H9 (cell line): ENCODE results near the gene GALNT10. TPM values are rescaled to one million over a fixed set of nuclear protein-coding genes. Genes with fewer than 3 reads are reported as not detected.

Experiments used
- DNase-seq: peaks from one replicate; pipeline ENCODE4 v3.0.0-alpha.2; 2017
- H2AFZ ChIP-seq: one replicate; pipeline ENCODE4 v1.6.1; 2013; ENCODE audit warnings: mild to moderate bottlenecking, low read length, control low read depth, moderate library complexity
- H2AK5ac ChIP-seq: 2 replicates; pipeline ENCODE4 v1.6.1; 2013; ENCODE audit warnings: low read length, control low read depth, mixed read lengths; ENCODE audit not compliant: insufficient read length
- H2BK120ac ChIP-seq: one replicate; pipeline ENCODE4 v1.6.1; 2013; ENCODE audit warnings: low read depth, mild to moderate bottlenecking, low read length, control low read depth, inconsistent platforms; ENCODE audit not compliant: poor library complexity, severe bottlenecking
- H2BK12ac ChIP-seq: 2 replicates; pipeline ENCODE4 v1.6.1; 2013; ENCODE audit warnings: low read length, control low read depth, mixed read lengths, low read depth; ENCODE audit not compliant: insufficient read length
- H2BK15ac ChIP-seq: 2 replicates; pipeline ENCODE4 v1.6.1; 2013; ENCODE audit warnings: low read depth, low read length, control low read depth
- H2BK20ac ChIP-seq: one replicate; pipeline ENCODE4 v1.6.1; 2013; ENCODE audit warnings: low read depth, mild to moderate bottlenecking, low read length, control low read depth, inconsistent platforms; ENCODE audit not compliant: poor library complexity, severe bottlenecking
- H2BK5ac ChIP-seq: 2 replicates; pipeline ENCODE4 v1.6.1; 2013; ENCODE audit warnings: low read length, control low read depth, mixed read lengths; ENCODE audit not compliant: insufficient read length
- H3K14ac ChIP-seq: 2 replicates; pipeline ENCODE4 v1.6.1; 2013; ENCODE audit warnings: low read length, control low read depth; ENCODE audit not compliant: insufficient read depth
- H3K18ac ChIP-seq: 2 replicates; pipeline ENCODE4 v1.6.1; 2013; ENCODE audit warnings: low read depth, mild to moderate bottlenecking, mixed read lengths, low read length, control low read depth; ENCODE audit not compliant: insufficient read length
- H3K23ac ChIP-seq: 2 replicates; pipeline ENCODE4 v1.6.1; 2013; ENCODE audit warnings: low read length, control low read depth, mixed read lengths, low read depth; ENCODE audit not compliant: insufficient read length
- H3K23me2 ChIP-seq: 2 replicates; pipeline ENCODE4 v1.6.1; 2013; ENCODE audit warnings: low read depth, mild to moderate bottlenecking, mixed read lengths, low read length, control low read depth; ENCODE audit not compliant: insufficient read length, poor library complexity, severe bottlenecking
- H3K27ac ChIP-seq: 2 replicates; pipeline ENCODE4 v1.5.1; 2013; ENCODE audit warnings: low read length, control low read depth, mixed read lengths, low read depth; ENCODE audit not compliant: insufficient read length
- H3K27me3 ChIP-seq: 2 replicates; pipeline ENCODE4 v1.6.1; 2013; ENCODE audit warnings: low read length, control low read depth, inconsistent platforms; ENCODE audit not compliant: insufficient read depth
- H3K4ac ChIP-seq: 2 replicates; pipeline ENCODE4 v1.6.1; 2013; ENCODE audit warnings: low read depth, mild to moderate bottlenecking, control low read depth, inconsistent platforms, low read length, moderate library complexity
- H3K4me1 ChIP-seq: 2 replicates; pipeline ENCODE4 v1.6.1; 2013; ENCODE audit warnings: low read length, control low read depth, inconsistent platforms; ENCODE audit not compliant: insufficient read depth
- H3K4me2 ChIP-seq: 2 replicates; pipeline ENCODE4 v1.6.1; 2013; ENCODE audit warnings: low read length, control low read depth, mixed read lengths; ENCODE audit not compliant: insufficient read length, insufficient read depth
- H3K56ac ChIP-seq: 2 replicates; pipeline ENCODE4 v1.6.1; 2013; ENCODE audit warnings: low read depth, mild to moderate bottlenecking, mixed read lengths, low read length, control low read depth; ENCODE audit not compliant: insufficient read length
- H3K79me1 ChIP-seq: 2 replicates; pipeline ENCODE4 v1.6.1; 2013; ENCODE audit warnings: low read depth, mild to moderate bottlenecking, moderate library complexity, low read length, control low read depth, inconsistent platforms; ENCODE audit not compliant: insufficient read depth, poor library complexity, severe bottlenecking
- H3K79me2 ChIP-seq: 2 replicates; pipeline ENCODE4 v1.6.1; 2013; ENCODE audit warnings: low read length, control low read depth, inconsistent platforms; ENCODE audit not compliant: insufficient read depth
- H3K9ac ChIP-seq: 2 replicates; pipeline ENCODE4 v1.6.1; 2013; ENCODE audit warnings: low read length, control low read depth, mixed read lengths; ENCODE audit not compliant: insufficient read length; ENCODE audit errors: extremely low read depth
- H3K9me3 ChIP-seq: one replicate; pipeline ENCODE4 v1.6.1; 2013; ENCODE audit warnings: low read depth, low read length, inconsistent platforms; ENCODE audit not compliant: control insufficient read depth
- H3T11ph ChIP-seq: one replicate; pipeline ENCODE4 v1.6.1; 2013; ENCODE audit warnings: mild to moderate bottlenecking, low read length, control low read depth, inconsistent platforms
- H4K20me1 ChIP-seq: one replicate; pipeline ENCODE4 v1.6.1; 2013; ENCODE audit not compliant: control insufficient read depth, insufficient read length, insufficient read depth
- H4K5ac ChIP-seq: 2 replicates; pipeline ENCODE4 v1.6.1; 2013; ENCODE audit warnings: low read depth, mild to moderate bottlenecking, mixed read lengths, low read length, control low read depth; ENCODE audit not compliant: insufficient read length
- H4K8ac ChIP-seq: replicated peaks from 2 replicates; pipeline ENCODE4 v1.6.1; 2013; ENCODE audit warnings: low read length, control low read depth, mixed read lengths, low read depth; ENCODE audit not compliant: insufficient read length
- H4K91ac ChIP-seq: 2 replicates; pipeline ENCODE4 v1.6.1; 2013; ENCODE audit warnings: low read depth, mild to moderate bottlenecking, moderate library complexity, mixed read lengths, low read length, control low read depth; ENCODE audit not compliant: insufficient read length
- H3K27ac Mint-ChIP-seq, 3 experiments: 2 replicates in 2 of 3; 3 replicates in 1 of 3; pipeline ENCODE4 v1.8.0; 2020 to 2021; ENCODE audit warnings: mixed read lengths in 3 of 3, mild to moderate bottlenecking in 1 of 3, moderate library complexity in 1 of 3
- H3K27me3 Mint-ChIP-seq: 2 replicates; pipeline ENCODE4 v1.8.0; 2021; ENCODE audit warnings: low read depth, mild to moderate bottlenecking, moderate library complexity, mixed read lengths
- H3K36me3 Mint-ChIP-seq, 3 experiments: 2 replicates in 2 of 3; 3 replicates in 1 of 3; pipeline ENCODE4 v1.8.0; 2020 to 2021; ENCODE audit warnings: low read depth in 3 of 3, mixed read lengths in 3 of 3; ENCODE audit not compliant: insufficient read depth in 1 of 3
- H3K4me1 Mint-ChIP-seq, 2 experiments: 2 replicates each; pipeline ENCODE4 v1.8.0; 2020; ENCODE audit warnings: mixed read lengths in 2 of 2
- H3K4me3 Mint-ChIP-seq, 2 experiments: 2 replicates in 1 of 2; 3 replicates in 1 of 2; pipeline ENCODE4 v1.8.0; 2020 to 2021; ENCODE audit warnings: mild to moderate bottlenecking in 2 of 2, mixed read lengths in 2 of 2, moderate library complexity in 1 of 2
- H3K9me3 Mint-ChIP-seq, 2 experiments: 2 replicates in 1 of 2; 3 replicates in 1 of 2; pipeline ENCODE4 v1.8.0; 2020; ENCODE audit warnings: mild to moderate bottlenecking in 2 of 2, mixed read lengths in 2 of 2, moderate library complexity in 1 of 2
- CTCF ChIP-seq: fragments of 200-600 bp; sonication (generic); conservative IDR thresholded peaks from 3 replicates; pipeline ENCODE4 v1.8.0; 2021; ENCODE audit warnings: antibody characterized with exemption, mild to moderate bottlenecking
- WGBS: extraction: QIAGEN DNeasy Blood & Tissue Kit; methylation state at CpG from one replicate; pipeline ENCODE4 v1.1.7; 2013; ENCODE audit warnings: missing lambda C conversion rate, low lambda C conversion rate, mixed read lengths; ENCODE audit not compliant: insufficient read length; ENCODE audit errors: extremely low coverage; 5-methylcytosine and 5-hydroxymethylcytosine counted together
- total RNA-seq: library from RNA; stranded (reverse); gene quantifications from 2 replicates; pipeline ENCODE4 v1.2.1, GENCODE V29; 2021

GALNT10 gene
- total RNA-seq, 1 experiment from 2014 or later = 15.4 TPM

DNA sequence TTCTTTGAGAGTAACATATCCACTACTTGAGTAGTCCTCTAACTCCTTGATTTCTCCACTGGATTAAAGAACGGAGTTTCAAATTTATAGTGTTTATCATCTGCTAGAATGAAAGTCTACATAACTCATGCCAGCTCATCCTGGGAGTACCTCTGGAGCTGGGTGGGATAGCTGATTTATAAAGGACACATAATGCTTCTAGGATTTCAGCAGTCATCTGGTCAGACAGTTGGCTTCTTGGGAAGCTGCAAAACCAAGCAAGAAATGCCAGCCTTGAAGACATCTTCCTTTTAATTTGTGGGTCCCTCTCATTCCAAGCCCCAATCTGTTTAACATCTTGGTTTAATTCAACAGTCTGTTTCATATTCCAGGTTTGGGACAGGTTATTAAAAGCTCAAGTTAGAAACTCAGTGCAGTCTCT lies 3.2 kb downstream of the GALNT10 start:
- Histone ChIP-seq H3K27ac (no peak overlapping the region), H4K91ac (no peak overlapping the region), H3K79me2 (no peaks in the 10 kb centered on the region; the same call in 1 of the 2 replicates), H3K14ac (no peak overlapping the region), H2AFZ (no peak overlapping the region), H3T11ph (no peak overlapping the region), H2AK5ac (no peak overlapping the region), H3K79me1 (no peaks in the 10 kb centered on the region), H2BK5ac (no peak overlapping the region), H4K5ac (no peak overlapping the region), H3K56ac (no peak overlapping the region), H2BK120ac (no peak overlapping the region), H3K4ac (no peak overlapping the region), H3K23ac (no peak overlapping the region), H3K27me3 (peaks cover 15% of the 10 kb centered on the region; the same call in 1 of the 2 replicates), H3K4me1 (peaks cover 10% of the 10 kb centered on the region; the same call in 1 of the 2 replicates), H3K4me2 (no peak overlapping the region), H3K18ac (no peak overlapping the region), H3K23me2 (peaks cover 12% of the 10 kb centered on the region), H3K9ac (no peak overlapping the region), H2BK15ac (no peak overlapping the region), H2BK20ac (no peak overlapping the region), H4K8ac (no peak overlapping the region), H4K20me1 (peaks cover 3% of the 10 kb centered on the region), H2BK12ac (no peak overlapping the region), H3K9me3 (no peaks in the 10 kb centered on the region)
- DNase-seq = no peak
- no peak overlapping the region for H3K27ac Mint-ChIP-seq
- H3K27me3 Mint-ChIP-seq = peaks cover 42% of the 10 kb centered on the region
- no CpG with 5 or more reads among the region's 1 CpG for WGBS
- H3K36me3 Mint-ChIP-seq = peaks cover 0 to 3% (median 3%) of the 10 kb centered on the region in 3 experiments; a peak in 4 of 7 replicates
- peaks cover 0 to 2% of the 10 kb centered on the region in 2 experiments; a peak in 1 of 5 replicates for H3K9me3 Mint-ChIP-seq
- no peak overlapping the region for H3K4me3 Mint-ChIP-seq
- no peak for TF ChIP-seq CTCF
- peaks cover 66 to 75% of the 10 kb centered on the region in 2 experiments for H3K4me1 Mint-ChIP-seq
